ENCODE data around the gene PUM1.
"Not testable (repeated sequence)": the region's sequence is repeated elsewhere in the genome, so short reads cannot be mapped to it uniquely, and the experiment has no call there.

The PUM1 gene

GRCh38 chr1:31065310-31066217 is at the start of gene PUM1:
Gene PUM1 (minus strand): TSS chr1:31065717. CDS start chr1:31059566, 6,151 bp downstream.
- peak; percentile 99 for DNase-seq

GRCh38 chr1:31112266-31112935 is 46.9 kb upstream of the PUM1 start:
- DNase-seq, result no peak

- DNase-seq, result no peak
These were observed 45.9 kb upstream of the PUM1 start for GRCh38 chr1:31111290-31111951.

- DNase-seq, result no peak
These were observed 45.3 kb upstream of the PUM1 start for GRCh38 chr1:31110846-31111245.

- DNase-seq, result no peak
These were observed 43.3 kb upstream of the PUM1 start for GRCh38 chr1:31108861-31109260.

- DNase-seq, result no peak
These were observed 40.1 kb upstream of the PUM1 start for GRCh38 chr1:31105646-31106045.

GRCh38 chr1:31102501-31102950 is 37.0 kb upstream of the PUM1 start:
- no peak for DNase-seq

GRCh38 chr1:31101147-31101502 is 35.6 kb upstream of the PUM1 start:
- DNase-seq, result no peak

GRCh38 chr1:31099293-31100032 is 33.9 kb upstream of the PUM1 start:
- no peak for DNase-seq

GRCh38 chr1:31095985-31096384 is 30.5 kb upstream of the PUM1 start:
- DNase-seq, result no peak

GRCh38 chr1:31095298-31095981 is 29.9 kb upstream of the PUM1 start:
- no peak for DNase-seq

GRCh38 chr1:31088081-31088480 is 22.6 kb upstream of the PUM1 start:
- DNase-seq, result not testable (repeated sequence)

GRCh38 chr1:31084782-31085569 is 19.5 kb upstream of the PUM1 start:
- no peak for DNase-seq

GRCh38 chr1:31082385-31082784 is 16.9 kb upstream of the PUM1 start:
- DNase-seq, result no peak

GRCh38 chr1:31073044-31073443 is 7.5 kb upstream of the PUM1 start:
- no peak for DNase-seq

- no peak for DNase-seq
These were observed 6.8 kb upstream of the PUM1 start for GRCh38 chr1:31072304-31072746.

- no peak for DNase-seq
These were observed 3.9 kb upstream of the PUM1 start for GRCh38 chr1:31069392-31069791.

GRCh38 chr1:31064718-31065309 is 703 bp downstream of the PUM1 start:
- DNase-seq, result no peak

GRCh38 chr1:31064111-31064717 is 1.3 kb downstream of the PUM1 start:
- DNase-seq, result no peak

GRCh38 chr1:31063631-31064030 is 1.9 kb downstream of the PUM1 start:
- DNase-seq, result no peak

Measured in NK-92 treated with Interleukin-12 subunit alpha and Interleukin-12 subunit beta, amount 100 ng/mL, for 24 hours (cell line).